ENCODE measurements around the gene RENBP. TPM values are rescaled to one million over a fixed set of nuclear protein-coding genes. Genes with fewer than 3 reads are reported as not detected.

The RENBP gene
- total and polyA plus RNA-seq, 9 of the 15 experiments (the other 6 are each of a cell fraction or from before 2014, with no cell fraction given), result 0.07 to 14.8 (median 10.6) TPM; not detected in 1

DNA sequence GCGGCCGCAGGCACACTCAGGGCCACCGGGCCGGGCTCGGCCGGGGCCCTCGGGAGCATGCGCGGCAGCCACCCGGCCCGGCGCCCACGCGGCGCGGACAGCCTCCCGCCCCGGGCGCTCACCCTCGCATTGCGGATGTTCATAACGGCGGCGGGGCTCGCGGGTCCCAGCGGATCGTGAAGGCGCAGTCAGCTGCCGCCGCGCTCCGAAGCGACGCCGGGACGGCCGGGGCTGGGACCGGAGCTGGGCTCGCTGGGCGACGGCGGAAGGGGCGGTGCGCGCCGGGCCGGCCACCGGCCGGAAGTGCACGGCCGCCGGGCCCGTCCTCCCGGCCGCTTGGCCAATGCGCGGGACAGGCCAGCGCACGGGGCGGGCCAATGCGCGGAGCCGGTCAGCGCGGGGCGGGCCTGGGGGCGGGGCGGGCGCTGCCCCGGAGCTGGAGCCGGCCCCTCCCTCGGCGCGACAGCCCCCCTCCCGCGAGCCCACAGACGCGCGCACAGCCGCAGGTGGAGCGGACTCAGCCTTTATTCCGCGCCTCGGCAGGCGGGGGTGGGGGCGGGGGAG is 9.6 kb downstream of the RENBP start, which contains the start of gene NAA10 (continued):
- TF ChIP-seq, protein P1, sequence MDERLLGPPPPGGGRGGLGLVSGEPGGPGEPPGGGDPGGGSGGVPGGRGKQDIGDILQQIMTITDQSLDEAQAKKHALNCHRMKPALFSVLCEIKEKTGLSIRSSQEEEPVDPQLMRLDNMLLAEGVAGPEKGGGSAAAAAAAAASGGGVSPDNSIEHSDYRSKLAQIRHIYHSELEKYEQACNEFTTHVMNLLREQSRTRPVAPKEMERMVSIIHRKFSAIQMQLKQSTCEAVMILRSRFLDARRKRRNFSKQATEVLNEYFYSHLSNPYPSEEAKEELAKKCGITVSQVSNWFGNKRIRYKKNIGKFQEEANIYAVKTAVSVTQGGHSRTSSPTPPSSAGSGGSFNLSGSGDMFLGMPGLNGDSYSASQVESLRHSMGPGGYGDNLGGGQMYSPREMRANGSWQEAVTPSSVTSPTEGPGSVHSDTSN (CRISPR knock-in tag; IDR thresholded peaks at IDR 0.05; ENCODE audit: low read depth), result no peak
- TF ChIP-seq, protein P1 (tag; conservative IDR thresholded peaks at IDR 0.05; ENCODE audit: low read depth), result no peak
- TF ChIP-seq, protein P2, sequence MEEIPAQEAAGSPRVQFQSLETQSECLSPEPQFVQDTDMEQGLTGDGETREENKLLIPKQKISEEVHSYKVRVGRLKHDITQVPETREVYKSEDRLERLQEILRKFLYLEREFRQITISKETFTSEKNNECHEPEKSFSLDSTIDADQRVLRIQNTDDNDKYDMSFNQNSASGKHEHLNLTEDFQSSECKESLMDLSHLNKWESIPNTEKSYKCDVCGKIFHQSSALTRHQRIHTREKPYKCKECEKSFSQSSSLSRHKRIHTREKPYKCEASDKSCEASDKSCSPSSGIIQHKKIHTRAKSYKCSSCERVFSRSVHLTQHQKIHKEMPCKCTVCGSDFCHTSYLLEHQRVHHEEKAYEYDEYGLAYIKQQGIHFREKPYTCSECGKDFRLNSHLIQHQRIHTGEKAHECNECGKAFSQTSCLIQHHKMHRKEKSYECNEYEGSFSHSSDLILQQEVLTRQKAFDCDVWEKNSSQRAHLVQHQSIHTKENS (CRISPR knock-in tag; IDR thresholded peaks at IDR 0.05), result no peak
- 0 out of 2 replicates have a peak, but pooled peaks have one; percentile 29 for TF ChIP-seq POLR2AphosphoS5 (IDR thresholded peaks at IDR 0.05; ENCODE audit: control insufficient read depth, insufficient read depth, low read depth, low read length)
- TF ChIP-seq MTF1 (CRISPR knock-in tag; IDR thresholded peaks at IDR 0.05; ENCODE audit: borderline replicate concordance), result no peak
- no peak for TF ChIP-seq JUN (IDR thresholded peaks at IDR 0.05; ENCODE audit: borderline replicate concordance, low read depth, low read length)
- no peak for TF ChIP-seq JUN (CRISPR knock-in tag; IDR thresholded peaks at IDR 0.05; ENCODE audit: borderline replicate concordance)
- TF ChIP-seq GABPA (tag; conservative IDR thresholded peaks at IDR 0.05; ENCODE audit: low read depth), result peak; percentile 94
- peak; percentile 10 for TF ChIP-seq NFYB (IDR thresholded peaks at IDR 0.05; ENCODE audit: extremely low read depth, insufficient read length)
- no peak for TF ChIP-seq HLTF (IDR thresholded peaks at IDR 0.05)
- no peak for TF ChIP-seq KDM4B (IDR thresholded peaks at IDR 0.05; ENCODE audit: borderline replicate concordance in 2 of 2, low read depth in 1 of 2)
- TF ChIP-seq SREBF2 (CRISPR knock-in tag; IDR thresholded peaks at IDR 0.05), result no peak
- no peak for TF ChIP-seq NCOA2 (IDR thresholded peaks at IDR 0.05; ENCODE audit: partially characterized antibody in 2 of 2)
- TF ChIP-seq STAT5A (IDR thresholded peaks at IDR 0.05; ENCODE audit: borderline replicate concordance, low read length), result no peak
- no peak for TF ChIP-seq PHF21A (IDR thresholded peaks at IDR 0.05; ENCODE audit: borderline replicate concordance, low read depth)
- no peak for TF ChIP-seq ZNF197 (CRISPR knock-in tag; IDR thresholded peaks at IDR 0.05; ENCODE audit: low read depth)
- TF ChIP-seq ZNF253 (CRISPR knock-in tag; conservative IDR thresholded peaks at IDR 0.05), result no peak
- TF ChIP-seq, protein P3, sequence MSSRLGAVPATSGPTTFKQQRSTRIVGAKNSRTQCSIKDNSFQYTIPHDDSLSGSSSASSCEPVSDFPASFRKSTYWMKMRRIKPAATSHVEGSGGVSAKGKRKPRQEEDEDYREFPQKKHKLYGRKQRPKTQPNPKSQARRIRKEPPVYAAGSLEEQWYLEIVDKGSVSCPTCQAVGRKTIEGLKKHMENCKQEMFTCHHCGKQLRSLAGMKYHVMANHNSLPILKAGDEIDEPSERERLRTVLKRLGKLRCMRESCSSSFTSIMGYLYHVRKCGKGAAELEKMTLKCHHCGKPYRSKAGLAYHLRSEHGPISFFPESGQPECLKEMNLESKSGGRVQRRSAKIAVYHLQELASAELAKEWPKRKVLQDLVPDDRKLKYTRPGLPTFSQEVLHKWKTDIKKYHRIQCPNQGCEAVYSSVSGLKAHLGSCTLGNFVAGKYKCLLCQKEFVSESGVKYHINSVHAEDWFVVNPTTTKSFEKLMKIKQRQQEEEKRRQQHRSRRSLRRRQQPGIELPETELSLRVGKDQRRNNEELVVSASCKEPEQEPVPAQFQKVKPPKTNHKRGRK (tag; IDR thresholded peaks at IDR 0.05), result no peak
- TF ChIP-seq FOS (IDR thresholded peaks at IDR 0.05; ENCODE audit: extremely low read depth, insufficient read length), result no peak
- 0 out of 2 replicates have a peak, but pooled peaks have one; percentile 40 for TF ChIP-seq HCFC1 (IDR thresholded peaks at IDR 0.05; ENCODE audit: low read depth, low read length)
- TF ChIP-seq SMAD2 (IDR thresholded peaks at IDR 0.05; ENCODE audit: low read depth, low read length), result no peak
- TF ChIP-seq CREM (IDR thresholded peaks at IDR 0.05; ENCODE audit: low read depth), result no peak
